ENCODE results near the gene IPCEF1.
"Not testable (repeated sequence)": the region's sequence is repeated elsewhere in the genome, so short reads cannot be mapped to it uniquely, and the experiment has no call there.

The IPCEF1 gene

GRCh38 chr6:154223296-154223695 is 133.3 kb downstream of the IPCEF1 start:
- no peak for DNase-seq (ENCODE audit: insufficient read length)
- no peak for FAIRE-seq
- TF ChIP-seq POLR2A (IDR thresholded peaks at IDR 0.05; ENCODE audit: low read depth, low read length) (no peak), TAF1 (IDR thresholded peaks at IDR 0.05; ENCODE audit: borderline replicate concordance, low read depth, low read length) (no peak), POLR2AphosphoS5 (IDR thresholded peaks at IDR 0.05; ENCODE audit: low read depth, low read length) (no peak)

DNA sequence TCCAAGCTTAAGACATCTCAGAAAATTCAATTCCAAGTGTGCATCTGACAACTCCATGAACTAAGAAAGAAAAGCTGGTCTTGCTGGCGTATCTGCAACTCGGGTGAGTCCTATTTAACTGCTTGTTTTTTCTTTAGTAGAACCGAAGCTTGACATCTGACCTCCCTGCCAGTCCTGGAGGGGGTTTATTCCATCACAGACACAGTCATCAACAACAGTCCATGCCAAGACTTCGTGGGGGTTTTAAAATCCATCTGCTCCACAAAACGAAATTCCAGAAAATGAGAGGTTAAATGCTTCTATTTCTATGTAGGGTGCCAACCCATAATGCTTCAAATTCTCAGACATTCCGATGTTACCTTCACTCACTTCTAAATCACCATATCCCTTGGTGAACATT is 133.9 kb downstream of the IPCEF1 start:
- no peak for TF ChIP-seq TAF1 (IDR thresholded peaks at IDR 0.05; ENCODE audit: borderline replicate concordance, low read depth, low read length)
- FAIRE-seq: no peak
- DNase-seq (ENCODE audit: insufficient read length): no peak

- FAIRE-seq (no peak), DNase-seq (ENCODE audit: insufficient read length) (no peak)
- no peak for TF ChIP-seq POLR2AphosphoS5 (IDR thresholded peaks at IDR 0.05; ENCODE audit: low read depth, low read length)
- no peak for TF ChIP-seq POLR2A (IDR thresholded peaks at IDR 0.05; ENCODE audit: low read depth, low read length)
- no peak for TF ChIP-seq TAF1 (IDR thresholded peaks at IDR 0.05; ENCODE audit: borderline replicate concordance, low read depth, low read length)
These were observed 137.4 kb downstream of the IPCEF1 start for GRCh38 chr6:154219250-154219649.

GRCh38 chr6:154218787-154219186 is 137.8 kb downstream of the IPCEF1 start:
- TF ChIP-seq TAF1 (IDR thresholded peaks at IDR 0.05; ENCODE audit: borderline replicate concordance, low read depth, low read length) (no peak), POLR2A (IDR thresholded peaks at IDR 0.05; ENCODE audit: low read depth, low read length) (no peak), POLR2AphosphoS5 (IDR thresholded peaks at IDR 0.05; ENCODE audit: low read depth, low read length) (no peak)
- no peak for FAIRE-seq
- DNase-seq (ENCODE audit: insufficient read length): no peak

GRCh38 chr6:154218301-154218700 is 138.3 kb downstream of the IPCEF1 start:
- no peak for DNase-seq (ENCODE audit: insufficient read length)
- FAIRE-seq: no peak

GRCh38 chr6:154213782-154214181 is 142.8 kb downstream of the IPCEF1 start:
- DNase-seq (ENCODE audit: insufficient read length) (no peak), FAIRE-seq (no peak)
- TF ChIP-seq POLR2AphosphoS5 (IDR thresholded peaks at IDR 0.05; ENCODE audit: low read depth, low read length): no peak
- TF ChIP-seq POLR2A (IDR thresholded peaks at IDR 0.05; ENCODE audit: low read depth, low read length): no peak
- no peak for TF ChIP-seq TAF1 (IDR thresholded peaks at IDR 0.05; ENCODE audit: borderline replicate concordance, low read depth, low read length)

More at GRCh38 chr6:154218301-154218700, 138.3 kb downstream of the IPCEF1 start:
- no peak for TF ChIP-seq POLR2AphosphoS5 (IDR thresholded peaks at IDR 0.05; ENCODE audit: low read depth, low read length)
- TF ChIP-seq TAF1 (IDR thresholded peaks at IDR 0.05; ENCODE audit: borderline replicate concordance, low read depth, low read length): no peak
- TF ChIP-seq POLR2A (IDR thresholded peaks at IDR 0.05; ENCODE audit: low read depth, low read length): no peak

- no peak for FAIRE-seq
- no peak for DNase-seq (ENCODE audit: insufficient read length)
- TF ChIP-seq POLR2AphosphoS5 (IDR thresholded peaks at IDR 0.05; ENCODE audit: low read depth, low read length): no peak
- no peak for TF ChIP-seq POLR2A (IDR thresholded peaks at IDR 0.05; ENCODE audit: low read depth, low read length)
- no peak for TF ChIP-seq TAF1 (IDR thresholded peaks at IDR 0.05; ENCODE audit: borderline replicate concordance, low read depth, low read length)
These were observed 145.9 kb downstream of the IPCEF1 start for GRCh38 chr6:154210678-154211077.

- no peak for FAIRE-seq
- no peak for TF ChIP-seq POLR2AphosphoS5 (IDR thresholded peaks at IDR 0.05; ENCODE audit: low read depth, low read length)
- TF ChIP-seq TAF1 (IDR thresholded peaks at IDR 0.05; ENCODE audit: borderline replicate concordance, low read depth, low read length): no peak
- no peak for TF ChIP-seq POLR2A (IDR thresholded peaks at IDR 0.05; ENCODE audit: low read depth, low read length)
- no peak for DNase-seq (ENCODE audit: insufficient read length)
These were observed 147.0 kb downstream of the IPCEF1 start for GRCh38 chr6:154209555-154209954.

DNA sequence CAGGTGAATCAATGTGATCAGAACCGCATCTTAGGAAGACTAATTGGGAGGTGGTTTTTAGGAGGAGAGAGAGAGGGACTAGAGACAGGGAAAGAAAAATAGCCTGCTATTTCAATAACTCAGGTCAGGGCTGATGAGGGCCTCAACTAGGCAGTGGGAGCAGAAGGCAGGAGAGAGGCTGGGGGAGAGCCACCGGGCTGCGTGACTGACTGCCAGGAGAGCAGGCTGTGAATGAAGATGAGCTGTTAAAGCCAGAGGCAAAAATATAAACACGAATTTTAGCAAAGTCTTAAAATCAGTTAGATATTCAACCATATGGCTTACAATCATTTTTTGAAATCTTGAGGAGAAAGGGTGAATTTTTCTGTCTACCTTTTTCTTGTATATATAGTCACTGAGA is 149.6 kb downstream of the IPCEF1 start:
- FAIRE-seq (no peak), DNase-seq (ENCODE audit: insufficient read length) (no peak)
- TF ChIP-seq TAF1 (IDR thresholded peaks at IDR 0.05; ENCODE audit: borderline replicate concordance, low read depth, low read length) (no peak), POLR2A (IDR thresholded peaks at IDR 0.05; ENCODE audit: low read depth, low read length) (no peak), POLR2AphosphoS5 (IDR thresholded peaks at IDR 0.05; ENCODE audit: low read depth, low read length) (no peak)

DNA sequence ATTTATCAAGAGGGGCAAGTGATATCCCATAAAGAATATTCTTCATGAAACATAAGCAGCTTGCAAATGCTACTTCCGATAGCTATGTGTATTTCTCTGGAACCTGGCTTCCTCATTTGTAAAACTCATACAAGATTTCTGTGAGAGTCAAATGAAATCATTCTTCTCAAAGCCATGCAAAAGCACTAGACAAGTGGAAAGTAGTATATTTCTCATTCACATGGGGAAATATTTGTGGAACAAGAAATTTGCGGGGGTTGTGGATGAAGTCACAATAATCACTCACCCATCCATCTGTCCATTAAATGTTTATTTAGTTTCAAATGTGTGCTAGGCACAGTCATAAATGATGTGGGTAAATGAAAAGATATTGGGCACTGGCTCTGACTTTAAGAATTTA is 150.5 kb downstream of the IPCEF1 start:
- FAIRE-seq (no peak), DNase-seq (ENCODE audit: insufficient read length) (no peak)
- TF ChIP-seq POLR2A (IDR thresholded peaks at IDR 0.05; ENCODE audit: low read depth, low read length): no peak

DNA sequence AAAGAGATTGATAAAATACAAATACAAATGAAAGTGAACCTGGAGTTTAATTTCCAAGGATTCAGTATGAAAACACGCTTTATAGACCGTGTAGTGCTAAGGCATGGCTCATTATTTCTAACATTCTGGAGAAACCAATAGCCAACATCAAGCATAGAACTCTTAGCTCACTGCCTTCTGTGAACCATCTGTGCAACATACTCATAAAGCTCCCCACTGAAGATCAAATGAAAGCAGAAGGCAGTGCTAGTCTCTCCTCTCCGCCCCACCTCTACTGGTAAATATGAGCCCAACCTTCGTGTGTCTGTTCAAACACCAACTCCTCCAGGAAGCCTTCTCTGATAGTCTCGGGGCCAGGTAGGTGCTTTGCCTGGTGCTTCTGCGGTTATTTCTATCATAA is 153.6 kb downstream of the IPCEF1 start:
- FAIRE-seq (no peak), DNase-seq (ENCODE audit: insufficient read length) (no peak)
- TF ChIP-seq POLR2A (IDR thresholded peaks at IDR 0.05; ENCODE audit: low read depth, low read length): no peak
- TF ChIP-seq TAF1 (IDR thresholded peaks at IDR 0.05; ENCODE audit: borderline replicate concordance, low read depth, low read length): no peak
- no peak for TF ChIP-seq POLR2AphosphoS5 (IDR thresholded peaks at IDR 0.05; ENCODE audit: low read depth, low read length)

DNA sequence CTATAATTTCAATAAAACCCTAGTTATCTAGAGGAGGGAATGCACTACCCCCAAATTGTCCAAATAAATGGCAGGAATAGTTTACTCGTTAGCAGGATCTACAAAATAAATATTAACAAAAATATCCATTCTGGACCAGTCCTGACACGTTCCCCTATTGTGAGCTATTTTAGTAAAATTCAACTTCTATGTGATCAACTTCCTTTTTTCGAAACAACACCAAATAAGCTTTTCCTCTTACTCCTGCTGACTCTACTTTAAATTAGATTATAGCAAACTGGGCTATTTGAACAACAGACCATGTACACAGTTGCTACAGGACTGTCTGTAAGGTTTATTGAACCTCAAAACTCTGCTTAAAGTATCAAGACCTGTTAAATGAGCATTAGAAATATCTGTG is 154.3 kb downstream of the IPCEF1 start:
- FAIRE-seq (no peak), DNase-seq (ENCODE audit: insufficient read length) (no peak)
- no peak for TF ChIP-seq POLR2AphosphoS5 (IDR thresholded peaks at IDR 0.05; ENCODE audit: low read depth, low read length)
- no peak for TF ChIP-seq POLR2A (IDR thresholded peaks at IDR 0.05; ENCODE audit: low read depth, low read length)
- TF ChIP-seq TAF1 (IDR thresholded peaks at IDR 0.05; ENCODE audit: borderline replicate concordance, low read depth, low read length): no peak

DNA sequence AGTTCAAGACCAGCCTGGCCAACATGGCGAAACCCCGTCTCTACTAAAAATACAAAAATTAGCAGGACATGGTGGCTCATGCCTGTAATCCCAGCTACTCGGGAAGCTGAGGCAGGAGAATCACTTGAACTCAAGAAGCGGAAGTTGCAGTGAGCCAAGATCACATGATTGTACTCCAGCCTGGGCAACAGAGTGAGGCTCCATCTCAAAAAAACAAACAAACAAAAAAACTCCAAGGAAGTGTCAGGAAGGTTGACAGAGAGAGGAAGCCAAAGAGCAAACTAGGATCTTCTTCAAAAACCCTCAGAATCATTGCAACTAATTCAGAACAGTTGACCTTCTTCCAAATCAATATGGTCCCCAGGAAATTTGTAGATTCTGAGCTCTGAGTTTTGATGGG is 154.9 kb downstream of the IPCEF1 start:
- not testable (repeated sequence) for DNase-seq (ENCODE audit: insufficient read length); FAIRE-seq
